HG03442 (cell line): Measurements from ENCODE around the gene KRTAP1-1.
"Not testable (repeated sequence)": the region's sequence is repeated elsewhere in the genome, so short reads cannot be mapped to it uniquely, and the experiment has no call there.

Experiments used
- ATAC-seq: cut with Tn5 transposase; IDR thresholded peaks from one replicate; pipeline ENCODE4 v1.9.1; 2021; ENCODE audit warnings: mild to moderate bottlenecking, moderate library complexity; ENCODE audit not compliant: unreplicated experiment

KRTAP1-1 gene

GRCh38 chr17:41040783-41041571 is at the start of gene KRTAP1-1:
KRTAP1-1 (minus strand) TSS chr17:41041450; CDS start chr17:41041397, 53 bp downstream.
- ATAC-seq, result not testable (repeated sequence)

- not testable (repeated sequence) for ATAC-seq
Measured at GRCh38 chr17:41088760-41089352, 47.6 kb upstream of the KRTAP1-1 start.

GRCh38 chr17:41084100-41084856 is 43.0 kb upstream of the KRTAP1-1 start, which contains the start of gene KRTAP4-7:
KRTAP4-7 (plus strand) TSS chr17:41084150; CDS start chr17:41084207, 57 bp downstream.
- ATAC-seq, result not testable (repeated sequence)

GRCh38 chr17:41083427-41083826 is 42.2 kb upstream of the KRTAP1-1 start:
- not testable (repeated sequence) for ATAC-seq

GRCh38 chr17:41082626-41083025 is 41.4 kb upstream of the KRTAP1-1 start:
- ATAC-seq, result no peak

- no peak for ATAC-seq
Measured at GRCh38 chr17:41076788-41077187, 35.5 kb upstream of the KRTAP1-1 start.

- ATAC-seq, result no peak
Measured at GRCh38 chr17:41073676-41074075, 32.4 kb upstream of the KRTAP1-1 start.

- no peak for ATAC-seq
Measured at GRCh38 chr17:41071606-41072360, 30.5 kb upstream of the KRTAP1-1 start.

GRCh38 chr17:41069031-41069430 is 27.8 kb upstream of the KRTAP1-1 start:
- no peak for ATAC-seq

GRCh38 chr17:41067281-41067680 is 26.0 kb upstream of the KRTAP1-1 start:
- ATAC-seq, result no peak

GRCh38 chr17:41065829-41066624 is 24.8 kb upstream of the KRTAP1-1 start, which contains the start of gene KRTAP2-4:
KRTAP2-4 (minus strand) TSS chr17:41065879; CDS start chr17:41065845, 34 bp downstream.
- ATAC-seq, result no peak

GRCh38 chr17:41065016-41065689 is 23.9 kb upstream of the KRTAP1-1 start:
- not testable (repeated sequence) for ATAC-seq

GRCh38 chr17:41064301-41064700 is 23.1 kb upstream of the KRTAP1-1 start:
- no peak for ATAC-seq

- no peak for ATAC-seq
Measured at GRCh38 chr17:41063449-41063848, 22.2 kb upstream of the KRTAP1-1 start.

- no peak for ATAC-seq
Measured at GRCh38 chr17:41061964-41062363, 20.7 kb upstream of the KRTAP1-1 start.

- ATAC-seq, result no peak
Measured at GRCh38 chr17:41060052-41060604, 18.9 kb upstream of the KRTAP1-1 start, which contains the start of gene KRTAP2-3. KRTAP2-3 (minus strand) TSS chr17:41060114; CDS start chr17:41060050, 64 bp downstream.

- ATAC-seq, result not testable (repeated sequence)
Measured at GRCh38 chr17:41059276-41060051, 18.2 kb upstream of the KRTAP1-1 start.

- ATAC-seq, result no peak
Measured at GRCh38 chr17:41058741-41059140, 17.5 kb upstream of the KRTAP1-1 start.
